GM12872 (cell line): ENCODE results near the gene PACRG.

ENCODE experiments used
- CTCF ChIP-seq: IDR thresholded peaks from 3 replicates; pipeline ENCODE4 v1.5.1; 2011; ENCODE audit warnings: low read depth, mild to moderate bottlenecking, low read length, moderate library complexity; ENCODE audit not compliant: insufficient read depth

PACRG gene

GRCh38 chr6:163180874-163181541, 453.2 kb downstream of the PACRG start:
- TF ChIP-seq CTCF = peak; percentile 47

- TF ChIP-seq CTCF = no peak
Observed at GRCh38 chr6:163181666-163182180, 453.9 kb downstream of the PACRG start.

GRCh38 chr6:163182696-163183095, 454.9 kb downstream of the PACRG start:
- no peak for TF ChIP-seq CTCF

GRCh38 chr6:163183806-163184205, 456.0 kb downstream of the PACRG start:
- TF ChIP-seq CTCF = no peak

- TF ChIP-seq CTCF = no peak
Observed at GRCh38 chr6:163185744-163186143, 458.0 kb downstream of the PACRG start.

GRCh38 chr6:163186527-163186926, 458.8 kb downstream of the PACRG start:
- TF ChIP-seq CTCF = no peak

- no peak for TF ChIP-seq CTCF
Observed at GRCh38 chr6:163187201-163187600, 459.4 kb downstream of the PACRG start.
